ENCODE data around the gene GPR68. TPM values are rescaled to one million over a fixed set of nuclear protein-coding genes. Genes with fewer than 3 reads are reported as not detected.

The GPR68 gene
- total and polyA plus RNA-seq, 7 experiments from 2014 or later, result 0.67 to 38.6 (median 1.6) TPM; not detected in 1

GRCh38 chr14:91214306-91214705 is 30.2 kb downstream of the GPR68 start:
- ATAC-seq, result no peak

GRCh38 chr14:91211017-91211416 is 33.5 kb downstream of the GPR68 start:
- POLR2A ChIA-PET, result no interaction called here
- Histone ChIP-seq H3K4me1 (ENCODE audit: control insufficient read depth in 2 of 2, insufficient read depth in 2 of 2, low read length in 2 of 2) (no peaks in the 10 kb centered on the region), H3K27ac (ENCODE audit: low read depth, low read length) (no peak overlapping the region), H3K36me3 (ENCODE audit: control insufficient read depth in 2 of 3, insufficient read depth in 3 of 3, low read length in 3 of 3) (peaks cover 0 to 40% (median 0%) of the 10 kb centered on the region in 3 experiments), H3K4me3 (ENCODE audit: low read length) (no peak overlapping the region), H3K27me3 (ENCODE audit: control insufficient read depth in 2 of 2, insufficient read depth in 2 of 2, low read length in 2 of 2) (no peaks in the 10 kb centered on the region), H3K9me3 (ENCODE audit: control insufficient read depth in 2 of 3, low read length in 3 of 3) (no peaks in the 10 kb centered on the region)
- peaks cover 0 to 2% (median 0%) of the 10 kb centered on the region in 11 donors for H3K9me3 Mint-ChIP-seq
- peak overlapping the region in 1 of 9 donors; percentile 16 for H3K27ac Mint-ChIP-seq
- no peaks in the 10 kb centered on the region for H3K27me3 Mint-ChIP-seq
- peaks cover 8 to 61% (median 39%) of the 10 kb centered on the region in 5 donors for H3K36me3 Mint-ChIP-seq
- no peak overlapping the region for H3K4me3 Mint-ChIP-seq
- H3K4me1 Mint-ChIP-seq, result peaks cover 0 to 23% (median 4%) of the 10 kb centered on the region in 7 donors
- CTCF ChIA-PET, result interaction anchor here (0.6 kb wide), 1 partner anchor 208 kb away, joined by 3 read pairs; no protein-coding TSS in a partner anchor
- ATAC-seq, result no peak
- DNase-seq, result no peak
- intact Hi-C loops (cut with micrococcal nuclease), result no loop called here

More at GRCh38 chr14:91214306-91214705, 30.2 kb downstream of the GPR68 start:
- intact Hi-C loops (cut with micrococcal nuclease), result no loop called here
- Mint-ChIP-seq H3K36me3 (peaks cover 8 to 56% (median 28%) of the 10 kb centered on the region in 5 donors), H3K27ac (peak overlapping the region in 3 of 9 donors; percentile 16 to 70 (median 49)), H3K4me3 (no peak overlapping the region), H3K27me3 (no peaks in the 10 kb centered on the region), H3K4me1 (peaks cover 0 to 19% (median 4%) of the 10 kb centered on the region in 7 donors), H3K9me3 (peaks cover 0 to 2% (median 0%) of the 10 kb centered on the region in 11 donors)
- POLR2A ChIA-PET, result no interaction called here
- Histone ChIP-seq H3K4me1 (ENCODE audit: control insufficient read depth in 2 of 2, insufficient read depth in 2 of 2, low read length in 2 of 2) (no peaks in the 10 kb centered on the region), H3K4me3 (ENCODE audit: low read length) (no peak overlapping the region), H3K27ac (ENCODE audit: low read depth, low read length) (no peak overlapping the region), H3K36me3 (ENCODE audit: control insufficient read depth in 2 of 3, insufficient read depth in 3 of 3, low read length in 3 of 3) (peaks cover 0 to 46% (median 0%) of the 10 kb centered on the region in 3 experiments), H3K27me3 (ENCODE audit: control insufficient read depth in 2 of 2, insufficient read depth in 2 of 2, low read length in 2 of 2) (no peaks in the 10 kb centered on the region), H3K9me3 (ENCODE audit: control insufficient read depth in 2 of 3, low read length in 3 of 3) (no peaks in the 10 kb centered on the region)
- DNase-seq, result no peak
- CTCF ChIA-PET, result no interaction called here

DNA sequence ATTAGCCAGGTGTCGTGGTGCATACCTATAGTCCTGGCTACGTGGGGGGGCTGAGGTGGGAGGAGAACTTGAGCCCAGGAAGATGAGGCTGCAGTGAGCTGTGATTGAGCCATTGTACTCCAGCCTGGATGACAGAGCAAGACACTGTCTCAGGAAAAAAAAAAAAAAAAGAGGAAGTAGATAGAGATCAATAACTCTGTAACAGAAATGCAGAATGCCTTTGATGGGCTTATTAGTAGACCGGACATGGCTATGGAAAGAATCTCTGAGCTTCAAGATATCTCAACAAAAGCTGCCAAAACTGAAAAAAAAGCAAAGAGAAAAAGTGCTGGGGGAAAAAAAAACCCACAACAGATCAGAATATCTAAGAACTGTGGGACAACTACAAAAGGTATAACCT is 37.5 kb downstream of the GPR68 start:
- H3K9me3 Mint-ChIP-seq, result peaks cover 0 to 2% (median 0%) of the 10 kb centered on the region in 11 donors
- peaks cover 0 to 71% (median 46%) of the 10 kb centered on the region in 5 donors for H3K36me3 Mint-ChIP-seq
- H3K27ac ChIP-seq (ENCODE audit: low read depth, low read length), result no peak overlapping the region
- peak overlapping the region in 1 of 10 donors; percentile 47 for H3K4me3 Mint-ChIP-seq
- intact Hi-C loops (cut with micrococcal nuclease), result loop anchor here in 1 of 2 donors (1.0 kb wide), 1 partner anchor 21 kb away; no protein-coding TSS in a partner anchor
- H3K9me3 ChIP-seq (ENCODE audit: control insufficient read depth in 2 of 3, low read length in 3 of 3), result no peaks in the 10 kb centered on the region
- ATAC-seq (no peak), DNase-seq (no peak)
- H3K4me1 Mint-ChIP-seq, result peaks cover 6 to 47% (median 10%) of the 10 kb centered on the region in 7 donors
- peaks cover 0 to 6% of the 10 kb centered on the region in 2 donors for H3K4me1 ChIP-seq (ENCODE audit: control insufficient read depth in 2 of 2, insufficient read depth in 2 of 2, low read length in 2 of 2)
- CTCF ChIA-PET, result interaction anchor here (0.7 kb wide), 1 partner anchor 283 kb away, joined by 4 read pairs; no protein-coding TSS in a partner anchor
- POLR2A ChIA-PET, result no interaction called here
- H3K4me3 ChIP-seq (ENCODE audit: low read length), result no peak overlapping the region
- no peaks in the 10 kb centered on the region for H3K27me3 Mint-ChIP-seq
- H3K27ac Mint-ChIP-seq, result peak overlapping the region in 1 of 9 donors; percentile 85
- peaks cover 5 to 54% (median 8%) of the 10 kb centered on the region in 3 experiments for H3K36me3 ChIP-seq (ENCODE audit: control insufficient read depth in 2 of 3, insufficient read depth in 3 of 3, low read length in 3 of 3)
- H3K27me3 ChIP-seq (ENCODE audit: control insufficient read depth in 2 of 2, insufficient read depth in 2 of 2, low read length in 2 of 2), result no peaks in the 10 kb centered on the region

DNA sequence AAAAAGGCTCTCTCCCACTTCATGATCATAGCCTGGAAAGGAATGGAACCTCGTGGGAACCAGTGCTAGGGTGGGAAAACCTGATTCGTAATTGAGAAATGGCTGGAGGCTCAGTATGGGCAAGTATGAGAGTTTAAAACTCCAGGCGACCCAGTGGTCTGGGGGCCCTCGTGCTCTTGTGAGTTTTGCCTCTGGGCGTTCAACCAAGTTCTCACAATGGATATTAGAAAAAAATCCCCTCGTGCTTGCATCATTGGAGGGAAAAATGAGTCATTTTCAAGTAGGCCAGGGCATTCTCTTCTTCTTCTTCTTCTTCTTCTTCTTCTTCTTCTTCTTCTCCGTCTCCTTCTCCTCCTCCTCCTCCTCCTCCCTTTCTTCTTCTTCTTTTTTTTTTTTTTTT is 39.0 kb downstream of the GPR68 start:
- H3K9me3 Mint-ChIP-seq, result peaks cover 0 to 5% (median 0%) of the 10 kb centered on the region in 11 donors
- intact Hi-C loops (cut with micrococcal nuclease), result no loop called here
- DNase-seq, result no peak
- peaks cover 6 to 55% (median 17%) of the 10 kb centered on the region in 7 donors for H3K4me1 Mint-ChIP-seq
- no peak overlapping the region for H3K4me3 Mint-ChIP-seq
- no peak overlapping the region for H3K4me3 ChIP-seq (ENCODE audit: low read length)
- CTCF ChIA-PET, result interaction anchor here (0.7 kb wide), 1 partner anchor 30 kb away, joined by 3 read pairs; no protein-coding TSS in a partner anchor
- peak overlapping the region in 1 of 9 donors; percentile 73 for H3K27ac Mint-ChIP-seq
- no peak overlapping the region for H3K27ac ChIP-seq (ENCODE audit: low read depth, low read length)
- H3K27me3 ChIP-seq (ENCODE audit: control insufficient read depth in 2 of 2, insufficient read depth in 2 of 2, low read length in 2 of 2), result no peaks in the 10 kb centered on the region
- H3K27me3 Mint-ChIP-seq, result no peaks in the 10 kb centered on the region
- POLR2A ChIA-PET, result no interaction called here
- H3K4me1 ChIP-seq (ENCODE audit: control insufficient read depth in 2 of 2, insufficient read depth in 2 of 2, low read length in 2 of 2), result peaks cover 0 to 7% of the 10 kb centered on the region in 2 donors
- H3K36me3 ChIP-seq (ENCODE audit: control insufficient read depth in 2 of 3, insufficient read depth in 3 of 3, low read length in 3 of 3), result peaks cover 5 to 49% (median 8%) of the 10 kb centered on the region in 3 experiments
- no peaks in the 10 kb centered on the region for H3K9me3 ChIP-seq (ENCODE audit: control insufficient read depth in 2 of 3, low read length in 3 of 3)
- ATAC-seq, result no peak
- H3K36me3 Mint-ChIP-seq, result peaks cover 6 to 67% (median 44%) of the 10 kb centered on the region in 5 donors

- ChIA-PET CTCF (interaction anchor here (0.6 to 0.7 kb wide), 2 partner anchors 30 to 349 kb away, joined by 3 read pairs; no protein-coding TSS in a partner anchor), POLR2A (no interaction called here)
- peaks cover 5 to 49% (median 8%) of the 10 kb centered on the region in 3 experiments for H3K36me3 ChIP-seq (ENCODE audit: control insufficient read depth in 2 of 3, insufficient read depth in 3 of 3, low read length in 3 of 3)
- H3K4me3 ChIP-seq (ENCODE audit: low read length), result no peak overlapping the region
- H3K27ac ChIP-seq (ENCODE audit: low read depth, low read length), result no peak overlapping the region
- no peaks in the 10 kb centered on the region for H3K9me3 ChIP-seq (ENCODE audit: control insufficient read depth in 2 of 3, low read length in 3 of 3)
- H3K9me3 Mint-ChIP-seq, result peaks cover 0 to 5% (median 0%) of the 10 kb centered on the region in 11 donors
- peak overlapping the region in 4 of 9 donors; percentile 18 to 73 (median 56) for H3K27ac Mint-ChIP-seq
- H3K27me3 ChIP-seq (ENCODE audit: control insufficient read depth in 2 of 2, insufficient read depth in 2 of 2, low read length in 2 of 2), result no peaks in the 10 kb centered on the region
- H3K4me1 Mint-ChIP-seq, result peaks cover 6 to 60% (median 18%) of the 10 kb centered on the region in 7 donors
- H3K4me1 ChIP-seq (ENCODE audit: control insufficient read depth in 2 of 2, insufficient read depth in 2 of 2, low read length in 2 of 2), result peaks cover 0 to 7% of the 10 kb centered on the region in 2 donors
- ATAC-seq (no peak), DNase-seq (no peak)
- intact Hi-C loops (cut with micrococcal nuclease), result no loop called here
- H3K4me3 Mint-ChIP-seq, result no peak overlapping the region
- H3K36me3 Mint-ChIP-seq, result peaks cover 10 to 67% (median 47%) of the 10 kb centered on the region in 5 donors
- H3K27me3 Mint-ChIP-seq, result no peaks in the 10 kb centered on the region
Observed at GRCh38 chr14:91204657-91205056, 39.8 kb downstream of the GPR68 start.

DNA sequence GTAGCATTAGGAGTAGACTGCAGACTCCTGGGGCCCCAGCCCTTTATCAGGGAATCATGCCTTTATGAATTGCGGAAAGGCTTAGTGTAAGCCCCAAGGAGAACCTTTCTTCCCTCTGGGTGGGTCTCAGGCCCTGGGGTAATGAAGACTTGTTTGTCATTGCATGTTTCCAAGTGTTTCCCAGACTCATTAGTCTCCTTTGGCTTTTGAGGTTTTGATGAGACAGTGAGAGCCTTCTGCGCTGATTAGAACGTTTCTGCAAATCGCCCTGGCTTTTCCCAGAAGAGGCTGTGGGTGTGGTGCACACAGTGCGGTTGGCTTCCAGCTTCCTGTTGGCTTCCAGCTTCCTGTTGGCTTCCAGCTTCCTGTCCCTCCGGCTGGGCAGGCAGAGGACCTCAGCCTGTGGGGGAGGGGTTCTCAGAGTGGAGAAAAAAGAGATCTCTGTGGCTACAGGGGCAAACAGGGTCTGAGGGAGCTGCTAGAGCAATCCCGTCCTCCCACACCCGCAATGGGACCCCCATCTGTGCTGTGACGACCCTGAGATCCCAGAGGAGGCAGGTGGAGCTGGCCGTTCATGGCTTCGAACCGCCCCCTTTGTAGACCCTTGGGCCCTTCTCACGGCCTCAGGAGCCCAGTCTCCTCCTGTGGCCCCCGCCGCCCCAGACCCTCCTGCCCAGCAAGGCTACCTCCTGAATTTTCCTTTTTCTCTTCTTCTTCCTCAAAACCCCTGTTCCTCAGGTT is 42.1 kb downstream of the GPR68 start:
- H3K36me3 ChIP-seq (ENCODE audit: control insufficient read depth in 2 of 3, insufficient read depth in 3 of 3, low read length in 3 of 3), result peaks cover 5 to 60% (median 11%) of the 10 kb centered on the region in 3 experiments
- peaks cover 0 to 7% (median 0%) of the 10 kb centered on the region in 11 donors for H3K9me3 Mint-ChIP-seq
- no peak for DNase-seq
- H3K27me3 Mint-ChIP-seq, result no peaks in the 10 kb centered on the region
- peaks cover 0 to 7% of the 10 kb centered on the region in 2 donors for H3K4me1 ChIP-seq (ENCODE audit: control insufficient read depth in 2 of 2, insufficient read depth in 2 of 2, low read length in 2 of 2)
- no peak for ATAC-seq
- intact Hi-C loops (cut with micrococcal nuclease), result no loop called here
- peaks cover 18 to 72% (median 51%) of the 10 kb centered on the region in 5 donors for H3K36me3 Mint-ChIP-seq
- H3K4me1 Mint-ChIP-seq, result peaks cover 6 to 79% (median 18%) of the 10 kb centered on the region in 7 donors
- no peak overlapping the region for H3K4me3 ChIP-seq (ENCODE audit: low read length)
- no peaks in the 10 kb centered on the region for H3K9me3 ChIP-seq (ENCODE audit: control insufficient read depth in 2 of 3, low read length in 3 of 3)
- H3K27me3 ChIP-seq (ENCODE audit: control insufficient read depth in 2 of 2, insufficient read depth in 2 of 2, low read length in 2 of 2), result no peaks in the 10 kb centered on the region
- CTCF ChIA-PET, result interaction anchor here (0.9 kb wide), 1 partner anchor 28 kb away, joined by 3 read pairs; no protein-coding TSS in a partner anchor
- no peak overlapping the region for H3K27ac ChIP-seq (ENCODE audit: low read depth, low read length)
- H3K4me3 Mint-ChIP-seq, result peak overlapping the region in 6 of 10 donors; percentile 17 to 70 (median 48)
- POLR2A ChIA-PET, result no interaction called here
- H3K27ac Mint-ChIP-seq, result peak overlapping the region in 8 of 9 donors; percentile 3 to 82 (median 30)
